Transverse colon (tissue), 3 donors: ENCODE data around the gene CLK4.

Source experiments
- CTCF ChIP-seq, 5 experiments: fragments of 200-600 bp in 3 of 5; fragments of 450-650 bp in 2 of 5; sonication (generic) in 3 of 5; IDR thresholded peaks; 1 replicate in 2 of 5; 2 replicates in 3 of 5; pipeline ENCODE4 v1.5.1; 2016 to 2017; ENCODE audit warnings: antibody characterized with exemption in 5 of 5, inconsistent platforms in 3 of 5, mild to moderate bottlenecking in 2 of 5, moderate library complexity in 1 of 5
- EP300 ChIP-seq: sonication (generic); formaldehyde crosslinking; IDR thresholded peaks from one replicate; pipeline ENCODE4 v1.6.1; 2017; ENCODE audit warnings: antibody characterized with exemption, low read depth
- POLR2A ChIP-seq: fragments of 450-650 bp; IDR thresholded peaks from one replicate; pipeline ENCODE4 v1.6.1; 2016; ENCODE audit warnings: antibody characterized with exemption, mild to moderate bottlenecking, moderate library complexity

- TF ChIP-seq CTCF (IDR thresholded peaks at IDR 0.05): no peak
- no peak for TF ChIP-seq POLR2A
- no peak for TF ChIP-seq EP300
Measured at GRCh38 chr5:178674334-178674733, 47.5 kb upstream of the CLK4 start.
